Measurements from ENCODE around the gene APBB1. TPM values are rescaled to one million over a fixed set of nuclear protein-coding genes. Genes with fewer than 3 reads are reported as not detected.

Gene APBB1
- total RNA-seq, result 0.34 and 2.2 TPM in 2 replicates

GRCh38 chr11:6419009-6419631 lies at the start of gene APBB1:
TSS of gene APBB1 (minus strand) at chr11:6419094. CDS start at chr11:6411347, 7,747 bp downstream.

GRCh38 chr11:6440906-6441358 lies 22.0 kb upstream of the APBB1 start, which contains the start of gene HPX:
TSS of gene HPX (minus strand) at chr11:6440987. CDS start at chr11:6440963, 24 bp downstream.

GRCh38 chr11:6389905-6390717 lies 28.8 kb downstream of the APBB1 start, which contains the start of gene SMPD1:
TSS of gene SMPD1 (plus strand) at chr11:6390474. CDS start at chr11:6390599, 125 bp downstream.

Other genes starting within 250 kb of the APBB1 start
- gene OR52B2, start 248.8 kb downstream of the APBB1 start, total RNA-seq, result not detected in 2 replicates
- gene OR52W1, start 219.9 kb downstream of the APBB1 start, total RNA-seq, result not detected in 2 replicates
- not detected in 2 replicates for gene C11orf42, start 213.5 kb downstream of the APBB1 start, total RNA-seq
- 8.9 and 15.4 TPM in 2 replicates for gene FHIP1B, start 184.5 kb downstream of the APBB1 start, total RNA-seq
- 0.07 TPM in 1 of 2 replicates, not detected in the other for gene CNGA4, start 180.0 kb downstream of the APBB1 start, total RNA-seq
- gene CCKBR, start 159.3 kb downstream of the APBB1 start, total RNA-seq, result not detected in 2 replicates
- 7.0 and 18.5 TPM in 2 replicates for gene CAVIN3, start 98.6 kb downstream of the APBB1 start, total RNA-seq
- 2.7 and 4.9 TPM in 2 replicates for gene SMPD1, start 28.6 kb downstream of the APBB1 start, total RNA-seq
- gene HPX, start 21.9 kb upstream of the APBB1 start, total RNA-seq, result 0.34 and 1.00 TPM in 2 replicates
- 10.6 and 21.4 TPM in 2 replicates for gene TRIM3, start 54.8 kb upstream of the APBB1 start, total RNA-seq
- gene ARFIP2, start 62.2 kb upstream of the APBB1 start, total RNA-seq, result 46.9 and 50.9 TPM in 2 replicates
- gene TIMM10B, start 62.4 kb upstream of the APBB1 start, total RNA-seq, result 44.8 and 51.8 TPM in 2 replicates
- gene DNHD1, start 78.2 kb upstream of the APBB1 start, total RNA-seq, result 4.4 and 7.3 TPM in 2 replicates
- gene RRP8, start 184.5 kb upstream of the APBB1 start, total RNA-seq, result 14.7 and 18.0 TPM in 2 replicates
- 42.7 and 77.8 TPM in 2 replicates for gene ILK, start 184.7 kb upstream of the APBB1 start, total RNA-seq
- gene TAF10, start 193.1 kb upstream of the APBB1 start, total RNA-seq, result 27.2 and 39.6 TPM in 2 replicates
- gene TPP1, start 200.3 kb upstream of the APBB1 start, total RNA-seq, result 46.5 and 172 TPM in 2 replicates
- gene DCHS1, start 236.7 kb upstream of the APBB1 start, total RNA-seq, result under 0.01 and 0.21 TPM in 2 replicates